HG03565 (cell line): ENCODE results near the gene GNLY.
A peak's percentile ranks its signal among the peaks of the same experiment; 100 is the strongest.
"Not testable (repeated sequence)": the region's sequence is repeated elsewhere in the genome, so short reads cannot be mapped to it uniquely, and the experiment has no call there.

Experiments
- ATAC-seq: cut with Tn5 transposase; IDR thresholded peaks from one replicate; pipeline ENCODE4 v1.9.1; 2021; ENCODE audit warnings: mild to moderate bottlenecking, moderate library complexity; ENCODE audit not compliant: unreplicated experiment

Gene GNLY

GRCh38 chr2:85663594-85664565, 30.3 kb upstream of the GNLY start:
- ATAC-seq = no peak

DNA sequence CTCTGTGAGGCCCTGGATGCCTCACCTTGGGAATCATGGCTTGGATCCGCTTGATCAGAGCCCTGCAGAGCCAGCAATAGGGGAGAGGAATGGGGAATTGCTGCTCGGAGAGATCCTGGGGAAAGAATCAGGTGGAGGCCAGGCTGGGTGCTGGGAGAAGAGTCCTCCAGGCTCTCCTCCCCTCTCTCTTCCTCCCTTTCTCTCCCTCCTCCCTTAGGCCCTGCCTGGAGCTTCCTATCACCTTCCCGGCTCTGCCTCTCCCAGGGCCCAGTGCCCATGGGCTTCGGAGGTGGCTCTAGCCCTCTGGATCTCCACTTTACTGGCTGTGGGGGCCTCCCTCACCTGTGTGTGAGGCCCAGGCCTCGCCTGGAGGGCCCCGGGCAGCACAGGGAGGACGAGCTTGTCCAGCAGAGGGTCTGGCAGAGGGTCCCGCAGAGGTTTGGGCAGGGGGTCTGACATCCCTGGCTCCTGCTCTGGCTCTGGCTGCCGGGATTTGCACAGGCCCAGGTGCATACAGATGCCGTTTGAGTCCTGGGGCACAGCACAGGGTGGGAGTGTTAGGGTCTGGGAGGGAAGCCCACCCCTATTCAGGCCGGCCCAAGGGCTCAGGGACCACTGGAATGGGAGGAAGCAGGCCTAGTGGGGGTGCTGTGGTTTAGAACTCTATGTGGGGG, 28.8 kb upstream of the GNLY start:
- no peak for ATAC-seq

DNA sequence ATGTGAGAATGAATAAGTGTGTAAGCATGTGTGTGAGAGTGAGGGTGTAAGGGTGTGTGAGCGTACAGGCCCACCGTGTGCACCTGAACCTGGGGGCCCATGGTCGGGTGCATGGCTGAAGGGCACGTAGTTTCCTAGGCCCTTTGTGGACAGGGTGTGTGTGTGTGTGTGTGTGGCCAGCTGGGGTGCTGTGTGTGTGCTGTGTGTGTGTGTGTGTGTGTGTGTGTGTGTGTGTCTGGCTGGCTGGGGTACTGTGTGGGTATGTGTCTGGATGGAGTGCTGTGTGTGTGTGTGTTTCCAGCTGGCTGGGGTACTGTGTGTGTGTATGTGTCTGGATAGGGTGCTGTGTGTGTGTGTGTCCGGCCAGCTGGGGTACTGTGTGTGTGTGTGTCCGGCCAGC, 28.1 kb upstream of the GNLY start:
- no peak for ATAC-seq

DNA sequence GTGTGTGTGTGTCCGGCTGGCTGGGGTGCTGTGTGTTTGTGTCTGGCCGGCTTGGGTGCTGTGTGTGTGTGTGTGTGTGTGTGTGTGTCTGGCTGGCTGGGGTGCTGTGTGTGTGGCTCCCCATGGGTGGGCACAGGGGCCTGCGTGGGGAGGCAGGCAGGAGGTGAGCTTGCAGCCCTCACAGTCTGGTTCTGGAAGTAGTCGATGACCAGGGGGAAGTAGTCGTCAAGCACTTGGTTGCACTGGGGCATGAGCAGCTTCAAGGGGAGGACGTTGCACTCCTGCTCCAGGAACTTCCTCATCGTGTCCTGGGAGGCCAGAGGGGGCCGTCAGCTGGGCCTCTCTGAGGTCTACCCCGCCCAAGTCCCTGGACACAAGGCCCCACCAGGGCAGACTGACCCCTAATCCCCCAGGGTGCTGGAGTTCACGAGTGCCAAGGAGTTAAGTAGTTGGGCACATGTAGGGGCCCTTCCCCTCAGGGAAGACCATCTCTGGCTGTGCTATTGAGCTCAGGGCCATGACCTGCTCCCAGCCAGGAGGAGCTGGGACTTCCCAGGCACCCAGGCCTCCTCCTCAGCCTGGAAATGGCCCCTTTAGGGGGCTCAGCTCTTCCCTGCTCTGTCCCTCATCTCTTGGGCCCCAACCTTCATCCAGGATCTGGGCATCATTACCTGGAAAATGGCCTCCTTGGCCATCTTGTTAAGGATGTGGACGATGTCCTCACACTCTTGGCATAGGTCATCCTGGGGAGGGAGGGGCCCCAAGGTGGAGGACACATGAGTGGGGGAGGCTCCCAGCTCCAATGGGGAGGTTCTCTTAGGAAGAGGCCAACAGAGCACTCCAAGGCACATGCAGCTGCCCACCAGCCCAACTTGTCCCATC, 27.5 kb upstream of the GNLY start:
- no peak for ATAC-seq

GRCh38 chr2:85667561-85668008, 26.6 kb upstream of the GNLY start:
- no peak for ATAC-seq

DNA sequence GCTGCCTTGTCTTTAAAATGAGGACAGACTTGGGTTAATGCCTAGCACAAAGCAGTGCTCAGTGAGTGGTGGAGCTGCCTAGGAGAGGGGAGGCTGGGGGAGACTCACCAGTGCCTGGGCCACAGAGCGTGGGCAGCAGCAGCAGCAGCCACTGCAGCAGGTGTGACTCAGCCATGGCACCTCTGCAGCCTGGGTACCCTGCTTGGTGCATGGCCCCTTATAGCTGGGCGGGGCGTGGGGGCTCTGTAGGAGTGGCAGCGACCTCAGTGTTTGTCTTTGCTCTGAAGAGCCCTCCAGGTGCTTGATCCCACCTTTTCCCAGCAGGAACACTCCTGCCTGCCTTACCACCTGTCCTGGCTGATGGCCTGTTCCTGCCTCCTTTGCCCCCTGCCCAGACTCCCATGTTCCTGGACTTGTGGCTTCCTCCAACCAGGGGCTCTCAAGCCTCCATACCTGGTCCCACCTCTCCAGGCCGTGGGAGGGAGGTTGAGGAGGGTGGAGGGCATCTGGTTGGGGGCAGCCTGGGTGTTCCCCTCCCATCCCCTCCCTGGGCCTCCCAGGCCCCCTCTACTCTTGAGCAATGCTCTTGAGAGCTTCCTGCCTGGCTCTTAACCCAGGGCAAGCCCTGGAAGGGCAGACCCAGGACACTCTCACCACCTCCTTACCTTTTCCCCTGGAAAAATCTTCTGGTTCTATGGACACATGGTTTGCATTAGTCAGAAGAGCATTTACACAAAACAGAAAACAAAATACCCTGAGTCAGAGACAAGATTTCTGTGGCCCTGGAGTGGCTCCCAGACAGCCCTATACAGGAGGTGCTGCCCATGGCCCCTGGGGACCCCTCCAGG, 25.9 kb upstream of the GNLY start, which contains the start of gene SFTPB:
Gene SFTPB, minus strand, starts transcription at position 191 of the 848 bp plus-strand sequence. Its CDS starts 16 bp downstream, at position 175.
- no peak for ATAC-seq

DNA sequence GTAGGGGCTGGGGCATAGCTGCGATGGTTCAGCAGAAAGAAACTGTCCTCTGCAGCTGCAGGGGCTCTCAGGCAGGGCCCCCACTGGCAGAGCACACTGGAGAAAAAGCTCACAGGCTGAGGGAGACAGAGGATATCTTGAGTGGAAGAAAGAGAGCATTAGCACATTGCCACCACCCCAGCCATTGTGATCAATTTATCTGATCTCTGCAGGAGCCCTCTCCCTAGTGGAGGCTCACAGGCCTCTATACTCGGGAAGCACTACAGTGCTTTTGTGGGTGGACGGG, 25.4 kb upstream of the GNLY start:
- ATAC-seq = no peak

DNA sequence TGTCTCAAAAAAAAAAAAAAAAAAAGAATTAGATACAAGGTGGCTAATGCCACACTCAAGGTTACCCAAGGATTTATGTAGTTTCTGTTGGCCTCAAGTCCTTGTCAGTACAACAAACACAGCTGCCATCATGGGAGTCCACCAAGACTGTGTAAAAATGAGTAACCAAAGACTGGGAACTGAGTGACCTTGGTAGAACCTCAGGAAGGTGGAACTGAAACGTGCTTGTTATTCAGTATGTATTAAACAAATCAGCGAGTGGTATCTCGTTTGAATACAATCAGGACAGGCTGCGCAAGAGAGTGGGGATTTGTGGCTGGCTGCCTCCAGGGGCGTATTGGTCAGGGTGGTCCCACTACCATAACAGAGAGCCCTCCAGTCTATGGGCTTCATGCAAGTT, 24.6 kb upstream of the GNLY start:
- ATAC-seq = peak; percentile 82

DNA sequence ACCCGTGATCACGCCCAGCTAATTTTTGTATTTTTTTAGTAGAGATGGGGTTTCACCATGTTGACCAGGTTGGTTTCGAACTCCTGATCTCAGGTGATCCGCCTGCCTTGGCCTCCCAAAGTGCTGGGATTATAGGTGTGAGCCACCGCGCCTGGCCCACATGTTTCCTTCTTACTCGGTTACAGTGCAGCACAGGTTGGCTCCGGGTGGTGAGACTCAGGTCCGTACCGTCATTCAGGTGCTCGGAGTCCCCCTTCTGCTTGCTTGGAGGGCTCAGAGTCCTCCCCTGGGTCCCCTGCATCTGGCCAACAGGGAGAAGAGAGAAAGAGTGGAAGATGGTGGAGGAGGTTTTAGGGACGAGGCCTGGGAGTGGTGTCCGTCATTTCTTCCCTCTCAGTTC, 23.7 kb upstream of the GNLY start:
- ATAC-seq = not testable (repeated sequence)

DNA sequence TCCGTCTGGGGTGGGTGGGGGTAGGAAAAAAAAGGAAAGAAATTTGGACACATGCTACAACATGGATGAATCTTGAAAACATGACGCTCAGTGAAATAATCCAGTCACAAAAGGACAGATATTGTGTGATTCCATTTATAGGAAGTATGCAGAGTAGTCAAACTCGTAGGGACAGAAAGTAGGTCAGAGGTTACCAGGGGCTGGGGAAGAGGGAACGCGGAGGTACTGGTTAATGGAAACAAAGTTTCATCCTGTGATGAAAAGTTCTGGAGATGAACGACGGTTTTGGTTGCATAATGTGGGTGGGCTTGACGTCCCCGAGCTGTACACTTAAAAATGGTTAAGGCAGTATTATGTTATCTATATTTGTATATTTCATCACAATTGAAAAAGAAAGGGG, 21.7 kb upstream of the GNLY start:
- ATAC-seq = no peak

GRCh38 chr2:85673716-85674375, 20.3 kb upstream of the GNLY start:
- no peak for ATAC-seq

DNA sequence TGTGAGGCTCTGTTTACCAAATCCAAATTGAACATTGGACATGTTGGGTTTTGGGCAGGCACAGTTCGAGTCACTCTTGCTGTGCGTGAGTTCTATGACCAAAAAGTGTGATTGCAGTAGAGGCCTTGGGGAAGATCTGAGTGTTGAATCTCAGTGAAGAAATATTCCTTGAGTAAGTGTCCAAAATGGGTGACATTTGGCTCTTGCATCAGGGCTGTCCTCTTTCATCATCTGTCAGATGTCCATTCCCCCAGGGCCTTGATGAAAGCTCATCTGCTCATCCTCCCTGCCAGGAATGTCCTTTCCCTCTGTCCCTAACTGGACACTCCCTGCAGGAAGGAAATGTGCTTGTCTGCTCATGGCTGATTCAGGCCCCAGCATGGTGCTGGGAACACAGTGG, 19.7 kb upstream of the GNLY start:
- ATAC-seq = no peak

DNA sequence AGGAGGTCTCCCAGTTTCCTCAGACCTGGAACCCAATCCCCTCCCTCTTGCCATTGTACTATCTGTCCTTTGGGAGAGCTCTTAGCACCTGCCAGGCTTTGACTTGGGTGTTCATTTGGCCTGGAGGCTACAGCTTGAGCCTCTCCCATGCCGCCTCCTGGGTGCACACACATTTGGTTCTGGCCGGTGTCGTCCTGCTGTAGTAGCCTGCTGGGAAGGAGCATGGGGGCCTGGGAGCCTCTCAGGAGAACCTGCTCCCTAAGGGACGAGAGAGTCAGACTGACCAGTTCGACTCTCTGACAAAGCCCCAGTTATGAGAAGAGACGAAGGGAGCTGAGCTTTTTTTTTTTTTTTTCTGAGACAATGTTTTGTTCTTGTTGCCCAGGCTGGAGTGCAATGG, 18.7 kb upstream of the GNLY start:
- no peak for ATAC-seq

GRCh38 chr2:85675866-85676548, 18.2 kb upstream of the GNLY start:
- no peak for ATAC-seq

DNA sequence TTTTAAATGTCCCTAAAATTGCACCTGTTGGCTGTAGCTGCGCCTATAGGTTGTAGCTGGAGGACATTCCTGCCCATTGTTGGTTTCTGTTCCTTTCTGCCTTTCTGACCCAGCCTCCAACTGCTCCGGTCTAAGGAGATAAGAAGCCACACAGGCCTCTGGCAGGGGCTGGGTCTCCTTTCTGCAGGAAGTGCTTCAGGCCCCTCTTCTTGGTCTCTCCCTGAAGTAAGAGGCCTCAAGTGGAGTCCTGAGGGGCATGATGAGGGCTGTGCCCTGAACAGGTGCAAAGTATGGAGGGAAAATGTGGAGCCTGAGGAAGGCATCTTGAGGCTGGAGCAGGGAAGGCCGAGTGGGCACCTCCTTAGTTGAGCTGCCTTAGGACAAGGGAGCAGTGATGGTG, 15.8 kb upstream of the GNLY start:
- no peak for ATAC-seq

DNA sequence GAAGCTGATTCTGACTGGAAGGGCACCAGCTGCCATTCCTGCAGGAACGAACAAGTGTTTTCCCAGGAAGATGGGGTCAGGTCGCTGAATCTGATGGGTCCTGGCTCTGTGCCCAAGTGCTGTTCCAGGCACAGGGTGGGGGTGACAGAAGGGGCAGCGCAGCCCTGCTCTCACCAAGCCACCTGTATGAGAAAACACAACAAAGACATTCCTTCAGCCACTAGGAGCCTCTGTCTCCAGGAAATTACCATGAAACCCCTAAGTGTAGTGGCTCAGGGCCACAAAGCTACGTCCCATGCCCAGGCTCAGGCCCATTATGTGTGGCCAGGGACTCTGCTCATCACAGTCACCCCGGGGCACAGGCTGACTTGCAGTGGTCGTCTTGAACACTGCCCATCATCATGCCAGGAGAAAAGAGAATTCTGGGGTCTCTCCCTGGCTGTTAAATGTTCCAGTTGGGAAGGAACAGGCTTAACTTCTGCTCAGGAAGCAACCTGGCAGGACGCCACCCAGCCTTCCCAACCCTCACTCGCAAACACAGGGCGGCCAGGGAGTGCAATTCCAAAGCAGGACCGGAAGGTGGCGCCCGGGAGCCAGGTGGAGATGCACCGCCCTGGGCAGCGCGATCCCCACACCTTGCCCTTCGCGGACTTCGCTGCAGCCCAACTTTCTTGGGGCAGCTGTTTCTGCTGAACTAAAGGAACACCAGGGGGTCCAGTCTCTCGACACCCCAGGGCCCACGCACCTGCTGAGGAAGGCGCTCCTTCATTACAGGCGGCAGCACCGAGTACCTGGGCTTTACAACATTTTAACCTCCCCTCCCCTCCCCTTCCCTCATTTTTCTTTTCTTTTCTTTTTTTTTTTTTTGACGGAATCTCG, 15.1 kb upstream of the GNLY start:
- no peak for ATAC-seq

DNA sequence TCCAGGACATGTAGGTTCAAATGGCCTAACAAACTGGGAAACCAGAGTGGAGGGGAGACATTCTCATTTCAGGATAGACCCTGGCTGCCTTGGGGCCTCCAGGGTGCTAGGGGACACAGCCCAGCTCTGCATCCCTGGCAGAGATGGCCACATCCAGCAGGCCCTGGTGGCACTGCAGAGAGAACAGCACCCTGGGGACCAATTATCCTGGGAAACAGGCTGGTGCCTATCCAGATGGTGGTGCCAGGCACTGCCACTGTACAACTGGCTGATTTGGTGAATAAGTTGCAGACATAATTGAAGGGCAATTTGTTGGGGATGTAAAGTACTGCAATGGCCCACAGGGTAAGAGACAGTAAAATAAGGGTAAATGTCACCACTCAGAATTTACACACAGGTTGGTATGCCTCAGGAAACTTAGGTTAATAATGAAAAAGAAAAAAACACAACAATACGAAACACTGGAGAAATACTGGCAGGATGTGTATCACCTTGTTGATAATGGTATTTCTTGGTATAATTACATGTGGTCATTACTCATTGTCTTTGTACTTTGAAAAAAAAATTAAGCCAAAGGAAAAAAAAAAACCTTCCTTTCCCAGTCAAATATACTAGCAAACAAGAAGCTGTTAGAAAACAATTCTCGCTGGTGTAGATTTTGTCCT, 13.3 kb upstream of the GNLY start:
- ATAC-seq = no peak

- no peak for ATAC-seq
Observed at GRCh38 chr2:85681372-85681763, 12.8 kb upstream of the GNLY start.
